CD4-positive, alpha-beta T cell (primary cell): ENCODE data around the gene IGFALS. TPM values are rescaled to one million over a fixed set of nuclear protein-coding genes. Genes with fewer than 3 reads are reported as not detected.

Experiments
- ATAC-seq: fragments of 200-7000 bp; cut with Tn5 transposase; one replicate; pipeline ENCODE4 v1.10.0; 2022; ENCODE audit warnings: mild to moderate bottlenecking; ENCODE audit not compliant: poor library complexity
- CTCF ChIA-PET: fragments of 350-600 bp; sonication (Branson Sonifier 250); formaldehyde crosslinking; loops from one replicate; lab custom pipeline; 2021; ENCODE audit warnings: antibody characterized with exemption, inconsistent platforms; lab: Charles Lee
- POLR2A ChIA-PET: fragments of 350-600 bp; sonication (Branson Sonifier 250); formaldehyde crosslinking; loops from one replicate; lab custom pipeline; 2021; ENCODE audit warnings: antibody characterized with exemption, inconsistent platforms; lab: Charles Lee
- DNase-seq, 14 experiments: peaks; one replicate each; pipeline ENCODE4 v3.0.0-alpha.2; 2013 to 2020; ENCODE audit warnings: mixed read lengths in 2 of 14
- H3K27ac ChIP-seq, 2 donors: one replicate each; pipeline versions ENCODE4 v1.5.1 to v1.7.0; 2013; ENCODE audit warnings: low read length in 2 of 2, low read depth in 1 of 2, mild to moderate bottlenecking in 1 of 2
- H3K27me3 ChIP-seq, 2 experiments: 1 replicate in 1 of 2; 2 replicates in 1 of 2; pipeline versions ENCODE4 v1.6.1 to v1.7.0; 2013; ENCODE audit warnings: low read length in 2 of 2, control low read depth in 1 of 2, mild to moderate bottlenecking in 1 of 2, moderate library complexity in 1 of 2; ENCODE audit not compliant: insufficient read depth in 2 of 2, control insufficient read depth in 1 of 2
- H3K36me3 ChIP-seq: one replicate; pipeline ENCODE4 v1.6.1; 2013; ENCODE audit warnings: low read length, control low read depth; ENCODE audit not compliant: insufficient read depth
- H3K4me1 ChIP-seq: one replicate; pipeline ENCODE4 v1.6.1; 2013; ENCODE audit warnings: low read length, control low read depth; ENCODE audit not compliant: insufficient read depth
- H3K4me3 ChIP-seq: one replicate; pipeline ENCODE4 v1.5.1; 2013; ENCODE audit warnings: mild to moderate bottlenecking, low read length, moderate library complexity
- H3K9me3 ChIP-seq, 2 experiments: 1 replicate in 1 of 2; 2 replicates in 1 of 2; pipeline versions ENCODE4 v1.6.1 to v1.7.0; 2013; ENCODE audit warnings: low read length in 2 of 2, mild to moderate bottlenecking in 2 of 2, control low read depth in 1 of 2, moderate library complexity in 1 of 2; ENCODE audit not compliant: control insufficient read depth in 1 of 2, insufficient read depth in 1 of 2
- H3K27ac Mint-ChIP-seq: one replicate; pipeline ENCODE4 v1.8.0; 2020; ENCODE audit warnings: mixed read lengths
- H3K27me3 Mint-ChIP-seq: one replicate; pipeline ENCODE4 v1.8.0; 2021; ENCODE audit warnings: mixed read lengths
- H3K36me3 Mint-ChIP-seq: one replicate; pipeline ENCODE4 v1.8.0; 2021; ENCODE audit warnings: low read depth, mixed read lengths
- H3K4me1 Mint-ChIP-seq: one replicate; pipeline ENCODE4 v1.8.0; 2021; ENCODE audit warnings: low read depth, mixed read lengths
- H3K4me3 Mint-ChIP-seq: one replicate; pipeline ENCODE4 v1.8.0; 2020; ENCODE audit warnings: mild to moderate bottlenecking, mixed read lengths
- H3K9me3 Mint-ChIP-seq: one replicate; pipeline ENCODE4 v1.8.0; 2020; ENCODE audit warnings: mixed read lengths
- intact Hi-C, 2 experiments: fragments of 100-400 bp; cut with DNase I in 1 of 2; cut with micrococcal nuclease in 1 of 2; formaldehyde crosslinking; loops; one replicate each; pipeline versions ENCODE4 v1.15.1 to v1.9.0; 2023 to 2025; cut with DNase I, micrococcal nuclease
- total RNA-seq, 174 experiments: library from RNA in 2 of 174; stranded (reverse) in 2 of 174; gene quantifications; one replicate each; pipeline ENCODE4 v1.2.3 and lab custom pipeline; 2021 to 2026
- TF ChIP-seq, protein P1 (sequence below): fragments of 200-600 bp; IDR thresholded peaks from one replicate; pipeline ENCODE4 v1.8.0; 2022; ENCODE audit warnings: antibody characterized with exemption, mild to moderate bottlenecking

The IGFALS gene
- total RNA-seq, 2 experiments from 2014 or later, result 0.67 to 0.80 TPM

DNA sequence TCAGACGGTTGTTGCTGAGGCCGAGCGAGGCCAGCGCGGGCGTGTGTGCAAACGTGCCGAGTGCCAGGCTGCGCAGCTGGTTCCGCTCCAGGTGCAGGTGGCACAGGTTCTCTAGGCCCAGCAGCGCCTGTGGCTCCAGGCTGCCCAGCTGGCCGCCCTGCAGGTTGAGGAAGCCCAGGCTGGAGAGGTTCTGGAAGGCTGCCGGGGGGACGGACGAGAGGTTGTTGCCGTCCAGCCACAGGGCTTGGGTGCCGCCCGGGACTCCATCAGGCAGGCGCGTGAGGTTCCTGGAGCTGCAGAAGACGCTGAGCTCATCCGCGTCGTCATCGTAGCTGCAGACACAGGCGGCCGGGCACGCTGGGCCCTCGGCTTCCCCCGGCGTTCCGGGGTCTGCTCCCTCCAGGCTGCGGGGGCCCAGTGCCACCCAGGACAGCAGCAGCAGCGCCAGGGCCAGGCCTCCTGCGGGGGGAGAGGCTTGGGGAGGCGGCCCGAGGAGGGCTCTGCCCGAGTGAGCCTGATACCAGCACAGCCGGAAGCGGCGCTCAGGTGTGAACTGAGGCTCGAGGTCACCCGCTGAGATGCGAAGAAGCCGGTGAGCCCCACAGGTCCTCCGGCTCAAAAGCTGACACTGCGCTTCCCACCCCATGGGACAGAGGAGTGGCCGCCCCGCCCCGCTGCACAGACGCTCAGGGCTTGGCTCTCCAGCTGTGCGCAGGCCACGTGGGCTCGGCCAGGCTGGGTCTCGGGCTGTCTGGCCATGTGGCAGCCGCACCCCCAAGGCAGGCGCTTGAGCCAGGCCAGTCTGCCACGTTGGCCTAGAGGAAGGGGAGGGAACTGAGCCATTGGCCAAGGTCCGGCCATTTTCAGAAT lies 1.3 kb downstream of the IGFALS start:
- Histone ChIP-seq H3K27me3 (no peaks in the 10 kb centered on the region), H3K9me3 (no peaks in the 10 kb centered on the region), H3K27ac (no peak overlapping the region), H3K4me1 (no peaks in the 10 kb centered on the region), H3K4me3 (no peak overlapping the region), H3K36me3 (peaks cover 23% of the 10 kb centered on the region)
- CTCF ChIA-PET, result no interaction called here
- DNase-seq, result peak in 1 of 14 experiments; percentile 27
- Mint-ChIP-seq H3K4me3 (no peak overlapping the region), H3K27me3 (no peaks in the 10 kb centered on the region), H3K9me3 (peaks cover 1% of the 10 kb centered on the region), H3K36me3 (peaks cover 8% of the 10 kb centered on the region), H3K27ac (no peak overlapping the region), H3K4me1 (no peaks in the 10 kb centered on the region)
- TF ChIP-seq, protein P1, sequence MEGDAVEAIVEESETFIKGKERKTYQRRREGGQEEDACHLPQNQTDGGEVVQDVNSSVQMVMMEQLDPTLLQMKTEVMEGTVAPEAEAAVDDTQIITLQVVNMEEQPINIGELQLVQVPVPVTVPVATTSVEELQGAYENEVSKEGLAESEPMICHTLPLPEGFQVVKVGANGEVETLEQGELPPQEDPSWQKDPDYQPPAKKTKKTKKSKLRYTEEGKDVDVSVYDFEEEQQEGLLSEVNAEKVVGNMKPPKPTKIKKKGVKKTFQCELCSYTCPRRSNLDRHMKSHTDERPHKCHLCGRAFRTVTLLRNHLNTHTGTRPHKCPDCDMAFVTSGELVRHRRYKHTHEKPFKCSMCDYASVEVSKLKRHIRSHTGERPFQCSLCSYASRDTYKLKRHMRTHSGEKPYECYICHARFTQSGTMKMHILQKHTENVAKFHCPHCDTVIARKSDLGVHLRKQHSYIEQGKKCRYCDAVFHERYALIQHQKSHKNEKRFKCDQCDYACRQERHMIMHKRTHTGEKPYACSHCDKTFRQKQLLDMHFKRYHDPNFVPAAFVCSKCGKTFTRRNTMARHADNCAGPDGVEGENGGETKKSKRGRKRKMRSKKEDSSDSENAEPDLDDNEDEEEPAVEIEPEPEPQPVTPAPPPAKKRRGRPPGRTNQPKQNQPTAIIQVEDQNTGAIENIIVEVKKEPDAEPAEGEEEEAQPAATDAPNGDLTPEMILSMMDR, result no peak
- no peak for ATAC-seq
- POLR2A ChIA-PET, result interaction anchor here (1.4 to 2.2 kb wide), 3 partner anchors 10 to 34 kb away, joined by 3 to 9 read pairs (median 9); partner anchors contain the start of genes HAGH, NUBP2 and SPSB3
- intact Hi-C loops, result no loop called here

DNA sequence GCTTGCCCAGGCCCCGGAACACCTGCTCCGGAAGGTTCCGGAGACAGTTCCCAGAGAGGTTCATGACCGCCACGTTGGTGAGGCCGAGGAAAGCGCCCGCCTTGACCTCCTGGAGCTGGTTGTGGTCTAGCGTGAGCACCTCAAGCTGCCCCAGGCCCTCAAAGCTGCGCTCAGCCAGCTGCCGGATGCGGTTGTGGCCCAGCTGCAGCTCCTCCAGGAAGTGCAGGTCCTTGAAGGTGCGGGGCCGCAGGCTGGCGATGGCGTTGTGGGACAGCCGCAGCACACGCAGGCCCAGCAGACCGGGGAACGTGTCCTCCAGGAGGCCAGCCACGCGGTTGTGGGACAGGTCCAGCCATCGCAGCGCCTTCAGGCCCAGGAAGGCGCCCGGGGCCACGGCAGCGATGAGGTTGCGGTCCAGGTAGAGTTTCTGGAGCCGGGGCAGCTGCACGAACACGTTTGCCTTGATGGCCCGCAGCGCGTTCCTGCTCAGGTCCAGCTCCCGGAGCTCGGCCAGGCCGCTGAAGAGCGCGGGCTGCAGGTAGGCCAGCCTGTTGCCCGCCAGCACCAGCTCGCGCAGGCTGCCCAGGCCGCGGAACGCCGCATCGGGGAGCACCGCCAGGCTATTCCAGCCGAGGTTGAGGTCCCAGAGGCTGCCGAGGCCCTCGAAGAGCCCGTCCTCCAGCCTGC lies 2.1 kb downstream of the IGFALS start:
- Histone ChIP-seq H3K4me3 (no peak overlapping the region), H3K9me3 (peaks cover 0 to 4% of the 10 kb centered on the region in 2 experiments), H3K27ac (no peak overlapping the region), H3K27me3 (no peaks in the 10 kb centered on the region), H3K36me3 (peaks cover 31% of the 10 kb centered on the region), H3K4me1 (peaks cover 2% of the 10 kb centered on the region)
- H3K9me3 Mint-ChIP-seq, result no peaks in the 10 kb centered on the region
- H3K27me3 Mint-ChIP-seq, result no peaks in the 10 kb centered on the region
- TF ChIP-seq, protein P1, result no peak
- ChIA-PET POLR2A (interaction anchor here (1.4 to 1.5 kb wide), 2 partner anchors 9 to 35 kb away, joined by 3 to 9 read pairs; partner anchors contain the start of genes HAGH, NUBP2 and SPSB3), CTCF (no interaction called here)
- ATAC-seq, result no peak
- intact Hi-C loops, result no loop called here
- peaks cover 7% of the 10 kb centered on the region for H3K36me3 Mint-ChIP-seq
- H3K4me3 Mint-ChIP-seq, result no peak overlapping the region
- no peak overlapping the region for H3K27ac Mint-ChIP-seq
- peak in 1 of 14 experiments; percentile 23 for DNase-seq
- no peaks in the 10 kb centered on the region for H3K4me1 Mint-ChIP-seq

DNA sequence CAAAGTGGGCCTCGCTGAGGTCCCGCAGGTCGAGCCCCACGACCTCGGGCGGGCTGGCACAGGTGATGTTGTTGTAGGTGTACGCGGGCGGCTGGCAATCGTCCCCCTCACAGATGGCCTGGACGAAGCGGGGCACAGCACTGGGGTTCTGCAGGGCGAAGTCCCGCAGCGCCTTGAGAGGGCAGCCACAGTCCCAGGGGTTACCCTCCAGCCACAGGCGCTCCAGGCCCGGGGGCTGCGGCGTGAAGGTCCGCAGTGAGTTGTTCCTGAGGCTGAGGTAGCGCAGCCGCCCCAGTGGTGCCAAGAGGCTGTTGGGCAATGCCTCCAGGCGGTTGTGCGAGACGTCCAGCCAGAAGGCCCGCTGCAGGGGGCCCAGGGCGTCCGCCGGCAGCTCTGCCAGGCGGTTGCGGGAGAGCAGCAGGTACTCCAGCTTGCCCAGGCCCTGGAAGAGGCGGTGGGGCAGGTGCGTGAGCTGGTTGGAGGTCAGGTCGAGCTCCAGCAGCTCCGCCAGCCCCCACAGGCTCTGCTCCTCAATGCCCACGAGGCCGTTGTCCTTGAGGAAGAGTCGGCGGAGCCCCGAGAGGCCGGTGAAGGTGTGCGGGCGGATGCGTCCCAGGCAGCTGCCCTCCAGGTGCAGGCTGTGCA lies 2.8 kb downstream of the IGFALS start:
- intact Hi-C loops, result no loop called here
- ATAC-seq (no peak), DNase-seq (peak in 1 of 14 experiments; percentile 20)
- Histone ChIP-seq H3K9me3 (peaks cover 0 to 6% of the 10 kb centered on the region in 2 experiments), H3K27me3 (no peaks in the 10 kb centered on the region), H3K4me3 (no peak overlapping the region), H3K27ac (no peak overlapping the region), H3K4me1 (peaks cover 8% of the 10 kb centered on the region), H3K36me3 (peaks cover 37% of the 10 kb centered on the region)
- H3K27me3 Mint-ChIP-seq, result no peaks in the 10 kb centered on the region
- no peak overlapping the region for H3K4me3 Mint-ChIP-seq
- H3K9me3 Mint-ChIP-seq, result no peaks in the 10 kb centered on the region
- peaks cover 7% of the 10 kb centered on the region for H3K36me3 Mint-ChIP-seq
- no peak overlapping the region for H3K27ac Mint-ChIP-seq
- ChIA-PET CTCF (no interaction called here), POLR2A (interaction anchor here (1.4 to 1.5 kb wide), 2 partner anchors 8 to 35 kb away, joined by 3 to 9 read pairs; partner anchors contain the start of genes HAGH, NUBP2 and SPSB3)
- TF ChIP-seq, protein P1, result no peak
- no peaks in the 10 kb centered on the region for H3K4me1 Mint-ChIP-seq
